GM12891 (cell line): ENCODE results near the gene TENM4.

Experiments used
- DNase-seq: peaks from one replicate; pipeline ENCODE4 v3.0.0; 2011; ENCODE audit warnings: low spot score; ENCODE audit not compliant: insufficient read length
- FAIRE-seq: peaks from 2 replicates; lab custom pipeline; 2011; peaks lifted over from hg19 to GRCh38; lab: Jason Lieb, UNC
- PAX5 ChIP-seq: IDR thresholded peaks from 2 replicates; pipeline ENCODE4 v1.6.1; 2011; ENCODE audit warnings: low read length, moderate library complexity, mild to moderate bottlenecking; ENCODE audit not compliant: insufficient read depth, severe bottlenecking
- POLR2A ChIP-seq: IDR thresholded peaks from 2 replicates; pipeline ENCODE4 v1.6.1; 2011; ENCODE audit warnings: low read depth, low read length, control low read depth
- POLR2AphosphoS5 ChIP-seq: IDR thresholded peaks from 2 replicates; pipeline ENCODE4 v1.6.1; 2011; ENCODE audit warnings: low read depth, low read length, control low read depth
- POU2F2 ChIP-seq: IDR thresholded peaks from 2 replicates; pipeline ENCODE4 v1.6.1; 2011; ENCODE audit warnings: low read depth, mild to moderate bottlenecking, control low read depth, low read length, moderate library complexity
- SPI1 ChIP-seq: IDR thresholded peaks from 2 replicates; pipeline ENCODE4 v1.6.1; 2011; ENCODE audit warnings: low read depth, low read length, control low read depth
- TAF1 ChIP-seq: IDR thresholded peaks from 2 replicates; pipeline ENCODE4 v1.6.1; 2011; ENCODE audit warnings: low read depth, low read length, control low read depth

The TENM4 gene

DNA sequence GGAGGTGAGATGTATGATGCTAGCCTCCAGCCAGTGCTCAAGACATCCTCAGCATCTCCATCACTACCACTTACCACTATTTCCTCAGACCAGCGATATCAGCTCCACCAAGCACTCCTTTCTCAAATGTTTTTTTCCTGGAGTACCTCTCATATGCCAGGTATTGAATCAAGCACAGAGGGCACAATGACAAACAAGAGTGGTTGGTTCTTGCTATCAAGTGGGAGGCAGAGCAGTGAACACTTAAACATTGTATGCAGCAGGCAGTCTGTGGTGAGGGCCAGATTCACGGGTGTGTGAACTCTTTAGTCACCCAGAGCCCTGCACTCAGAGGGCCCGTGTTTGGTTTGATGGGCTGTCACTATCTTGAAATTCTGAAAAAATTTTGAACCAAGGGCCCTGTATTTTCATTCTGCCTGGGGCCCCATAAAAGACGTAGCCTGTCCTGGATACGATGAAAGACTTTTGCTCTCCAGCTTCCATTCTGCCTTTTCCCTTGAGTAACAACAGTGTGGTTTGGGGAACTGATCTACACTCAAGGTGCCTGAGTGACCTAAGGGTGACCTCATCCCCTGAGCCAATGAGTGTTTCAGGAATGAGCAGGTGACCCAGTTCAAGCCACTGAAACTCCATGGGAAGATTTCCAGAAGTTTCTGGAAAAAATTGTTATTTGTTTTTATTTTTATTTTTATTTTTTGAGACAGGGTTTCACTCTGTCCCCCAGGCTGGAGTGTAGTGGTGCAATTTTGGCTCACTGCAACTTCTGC lies 517.8 kb downstream of the TENM4 start:
- FAIRE-seq (no peak), DNase-seq (no peak)
- TF ChIP-seq POU2F2 (no peak), SPI1 (no peak), PAX5 (no peak), POLR2A (no peak), TAF1 (no peak), POLR2AphosphoS5 (no peak)

DNA sequence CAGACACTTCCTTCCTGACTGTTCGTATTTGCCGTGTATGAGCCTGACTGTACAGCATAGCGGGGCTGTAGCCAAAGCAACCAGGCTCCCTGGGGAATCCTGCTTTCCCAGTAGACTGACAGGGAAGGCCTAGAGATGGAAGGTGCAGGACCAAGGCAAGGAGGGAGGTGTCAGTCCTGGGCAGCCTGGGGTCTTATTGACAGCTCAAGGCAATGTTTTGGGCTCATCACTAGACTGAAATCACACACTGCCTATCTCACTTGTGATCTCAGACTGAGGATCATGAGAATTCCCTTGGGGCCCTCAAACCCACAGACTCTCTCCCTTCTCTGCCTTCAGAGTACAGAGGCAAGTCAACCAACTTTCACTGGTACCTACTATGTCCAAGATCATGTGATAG lies 519.3 kb downstream of the TENM4 start:
- TF ChIP-seq POLR2A = no peak
- TF ChIP-seq POU2F2 = no peak
- no peak for TF ChIP-seq TAF1
- TF ChIP-seq PAX5 = no peak
- no peak for TF ChIP-seq SPI1
- no peak for TF ChIP-seq POLR2AphosphoS5
- no peak for FAIRE-seq
- no peak for DNase-seq

DNA sequence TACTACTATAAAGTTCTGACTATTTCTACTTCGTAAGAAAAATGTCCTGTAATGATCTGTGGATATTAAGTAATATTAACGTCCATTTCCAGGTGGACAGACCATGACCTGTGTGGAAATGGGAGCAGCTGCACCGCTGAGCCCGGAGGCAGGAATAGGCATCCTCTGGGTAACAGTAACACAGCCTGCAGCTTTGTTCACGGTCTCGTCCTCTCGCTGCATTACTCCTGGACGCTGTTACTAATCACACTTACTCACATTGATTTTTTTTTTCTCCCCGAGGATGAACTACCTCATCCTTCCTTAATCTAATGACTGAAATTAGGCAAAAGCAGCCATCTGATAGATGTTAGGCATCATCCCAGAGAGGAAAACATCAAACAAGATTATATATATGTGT lies 520.5 kb downstream of the TENM4 start:
- FAIRE-seq = no peak
- no peak for DNase-seq
- TF ChIP-seq POU2F2 (no peak), SPI1 (no peak), POLR2A (no peak), PAX5 (no peak), POLR2AphosphoS5 (no peak), TAF1 (no peak)

DNA sequence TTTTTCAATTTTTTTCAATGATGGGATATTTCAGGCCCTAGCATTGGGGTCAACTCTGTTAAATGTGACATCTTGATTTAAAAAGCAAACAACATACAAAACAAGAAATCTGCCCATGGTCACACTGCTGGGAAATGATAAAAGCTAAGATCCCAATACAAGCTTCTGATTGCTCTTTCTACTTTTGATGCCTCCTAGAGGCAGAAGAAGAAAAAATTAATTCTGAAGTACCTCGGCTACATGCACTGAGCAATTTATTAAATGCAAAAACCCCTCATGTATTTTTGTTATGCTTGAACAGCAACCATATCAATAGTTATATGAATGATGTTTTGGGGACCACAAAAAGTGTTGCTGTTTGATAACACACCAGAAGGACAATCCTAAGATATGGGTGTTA lies 524.1 kb downstream of the TENM4 start:
- FAIRE-seq = no peak
- TF ChIP-seq PAX5 (no peak), POLR2AphosphoS5 (no peak), TAF1 (no peak), POLR2A (no peak), POU2F2 (no peak), SPI1 (no peak)
- DNase-seq = no peak

DNA sequence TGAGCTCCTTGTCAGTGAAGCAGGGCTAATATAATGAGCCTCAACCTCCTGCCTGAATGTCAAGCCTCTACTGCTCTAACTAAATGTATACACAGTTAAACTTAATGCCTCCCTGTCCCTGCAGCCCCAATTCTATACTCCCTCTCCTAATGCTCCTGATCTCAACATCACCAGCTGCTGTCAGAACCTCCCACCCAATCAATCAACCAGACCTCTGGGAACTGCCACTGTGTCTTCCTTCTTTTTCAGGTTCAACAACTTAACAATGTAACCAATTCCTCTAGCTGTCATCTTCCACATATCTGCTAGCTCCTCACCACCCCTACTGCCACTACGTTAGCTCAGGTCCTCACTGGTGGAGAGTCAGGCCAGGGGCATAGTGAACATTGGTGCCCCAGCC lies 526.3 kb downstream of the TENM4 start:
- no peak for TF ChIP-seq SPI1
- no peak for TF ChIP-seq POU2F2
- no peak for TF ChIP-seq TAF1
- no peak for TF ChIP-seq POLR2AphosphoS5
- TF ChIP-seq POLR2A = no peak
- TF ChIP-seq PAX5 = no peak
- no peak for DNase-seq

DNA sequence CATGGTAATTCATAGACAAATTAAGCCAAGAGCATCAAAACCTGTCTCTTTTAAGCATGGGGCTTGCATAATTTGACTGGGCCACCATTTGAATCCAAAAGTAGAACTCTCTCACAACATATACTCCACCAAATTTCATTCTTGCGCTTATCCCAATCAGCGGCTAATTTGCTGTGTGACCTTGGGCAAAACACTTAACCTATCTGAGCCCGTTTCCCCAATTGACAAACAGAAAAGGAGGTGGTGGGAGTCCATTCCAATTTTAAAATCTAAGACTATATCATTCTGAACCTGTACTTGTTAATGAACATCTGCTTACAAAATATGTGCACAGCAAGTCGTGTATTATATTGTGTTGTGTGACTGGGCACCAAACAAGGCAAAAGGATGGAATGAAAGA lies 528.1 kb downstream of the TENM4 start:
- FAIRE-seq (no peak), DNase-seq (no peak)
- TF ChIP-seq POLR2A (no peak), PAX5 (no peak), TAF1 (no peak), POU2F2 (no peak), POLR2AphosphoS5 (no peak), SPI1 (no peak)

More for the DNA sequence above, 526.3 kb downstream of the TENM4 start:
- no peak for FAIRE-seq

DNA sequence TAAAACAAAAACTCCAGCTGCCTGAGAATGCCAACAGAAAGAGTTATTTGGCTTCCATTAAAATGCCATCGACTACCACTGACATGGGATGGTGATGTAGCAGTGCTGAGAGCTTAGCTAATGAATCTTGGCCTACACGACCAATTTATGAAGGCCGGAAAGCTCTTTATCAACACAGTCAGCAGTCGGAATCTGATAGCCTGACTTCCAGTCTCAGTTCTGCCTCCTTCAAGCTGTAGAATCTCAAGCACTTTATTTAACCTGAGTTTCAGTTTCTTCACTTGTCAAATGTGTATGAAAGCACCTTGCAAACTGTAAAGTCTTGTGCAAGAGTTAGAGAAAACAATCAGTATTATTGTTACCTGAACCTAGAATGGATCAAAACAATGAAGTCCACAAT lies 530.5 kb downstream of the TENM4 start:
- FAIRE-seq = no peak

DNA sequence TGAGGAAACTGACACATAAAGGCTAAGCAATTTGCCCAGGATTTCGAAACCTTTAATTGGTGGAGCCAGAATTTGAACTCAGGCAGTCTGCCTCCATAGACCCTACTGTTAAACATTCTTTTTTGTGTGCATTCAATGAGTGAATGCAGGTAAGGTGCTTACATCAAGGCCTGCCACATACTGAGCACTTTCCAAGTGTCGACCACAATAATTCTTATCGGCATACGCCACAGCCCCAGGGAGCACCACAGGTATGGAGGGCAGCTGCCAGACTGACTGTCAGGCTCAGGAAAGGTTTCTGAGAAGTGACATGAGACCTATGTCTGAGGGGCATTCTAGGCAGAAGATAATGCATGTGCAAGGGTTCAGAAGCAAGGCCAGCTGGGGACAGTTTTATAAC lies 531.4 kb downstream of the TENM4 start:
- no peak for TF ChIP-seq POLR2A
- TF ChIP-seq POLR2AphosphoS5 = no peak
- no peak for TF ChIP-seq POU2F2
- no peak for TF ChIP-seq SPI1
- TF ChIP-seq PAX5 = no peak
- no peak for TF ChIP-seq TAF1
- DNase-seq (no peak), FAIRE-seq (no peak)

More for the DNA sequence above, 530.5 kb downstream of the TENM4 start:
- no peak for TF ChIP-seq SPI1
- TF ChIP-seq POLR2A = no peak
- TF ChIP-seq POLR2AphosphoS5 = no peak
- no peak for TF ChIP-seq PAX5
- TF ChIP-seq POU2F2 = no peak
- no peak for TF ChIP-seq TAF1
- DNase-seq = no peak

DNA sequence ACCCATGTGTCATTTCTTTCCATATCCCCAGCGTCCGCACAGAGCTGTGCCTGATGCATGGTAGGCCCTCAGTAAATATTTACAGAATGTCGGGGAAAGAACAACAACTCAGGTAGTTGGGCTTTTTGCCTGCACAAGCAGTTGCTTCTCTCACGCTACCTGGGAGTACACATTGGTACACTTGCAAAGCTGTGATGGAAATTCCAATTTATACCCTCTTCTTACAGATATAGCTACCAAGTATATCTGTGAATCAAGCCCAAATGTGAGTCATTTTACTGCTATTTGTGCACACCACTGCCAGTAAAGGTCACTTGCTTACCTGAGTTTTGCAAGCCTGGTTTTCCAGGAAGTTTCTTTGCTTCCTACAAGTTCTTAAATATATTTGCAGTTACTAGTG lies 533.2 kb downstream of the TENM4 start:
- no peak for TF ChIP-seq POLR2A
- no peak for TF ChIP-seq SPI1
- DNase-seq (no peak), FAIRE-seq (no peak)

DNA sequence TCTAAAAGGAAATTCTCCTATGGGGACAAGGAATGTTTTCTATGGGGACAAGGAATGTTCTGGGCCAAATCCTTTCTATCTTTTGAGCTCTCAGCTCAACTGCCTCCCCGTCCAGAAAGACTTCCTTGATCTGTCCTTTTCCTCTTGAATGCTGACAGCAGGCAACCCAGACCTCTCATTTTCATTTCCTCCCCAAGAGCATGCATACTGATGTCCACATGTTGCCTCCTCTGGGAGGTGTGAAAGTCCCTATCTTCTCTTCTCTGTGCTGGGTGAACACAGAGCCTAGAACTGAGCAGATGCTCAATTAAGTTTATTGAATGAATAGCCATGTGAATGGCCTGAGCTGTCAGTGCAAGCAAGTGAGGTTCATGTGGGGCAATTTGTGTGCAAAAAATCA lies 534.3 kb downstream of the TENM4 start:
- TF ChIP-seq TAF1 = no peak
- TF ChIP-seq POU2F2 = no peak
- TF ChIP-seq PAX5 = no peak
- TF ChIP-seq POLR2A = no peak
- no peak for TF ChIP-seq SPI1
- TF ChIP-seq POLR2AphosphoS5 = no peak
- no peak for FAIRE-seq
- no peak for DNase-seq
